Measurements from ENCODE around the gene KRTAP12-1.
A peak's percentile ranks its signal among the peaks of the same experiment; 100 is the strongest.

Gene KRTAP12-1

GRCh38 chr21:44710756-44711326, 28.9 kb upstream of the KRTAP12-1 start:
- DNase-seq: no peak

GRCh38 chr21:44710294-44710665, 28.3 kb upstream of the KRTAP12-1 start:
- DNase-seq: no peak

GRCh38 chr21:44709426-44710293, 27.7 kb upstream of the KRTAP12-1 start:
- peak; percentile 34 for DNase-seq

- no peak for DNase-seq
These were observed 27.0 kb upstream of the KRTAP12-1 start for GRCh38 chr21:44708866-44709425.

- DNase-seq: no peak
These were observed 26.4 kb upstream of the KRTAP12-1 start for GRCh38 chr21:44708213-44708865.

GRCh38 chr21:44706706-44707581, 25.0 kb upstream of the KRTAP12-1 start:
- DNase-seq: no peak

DNA sequence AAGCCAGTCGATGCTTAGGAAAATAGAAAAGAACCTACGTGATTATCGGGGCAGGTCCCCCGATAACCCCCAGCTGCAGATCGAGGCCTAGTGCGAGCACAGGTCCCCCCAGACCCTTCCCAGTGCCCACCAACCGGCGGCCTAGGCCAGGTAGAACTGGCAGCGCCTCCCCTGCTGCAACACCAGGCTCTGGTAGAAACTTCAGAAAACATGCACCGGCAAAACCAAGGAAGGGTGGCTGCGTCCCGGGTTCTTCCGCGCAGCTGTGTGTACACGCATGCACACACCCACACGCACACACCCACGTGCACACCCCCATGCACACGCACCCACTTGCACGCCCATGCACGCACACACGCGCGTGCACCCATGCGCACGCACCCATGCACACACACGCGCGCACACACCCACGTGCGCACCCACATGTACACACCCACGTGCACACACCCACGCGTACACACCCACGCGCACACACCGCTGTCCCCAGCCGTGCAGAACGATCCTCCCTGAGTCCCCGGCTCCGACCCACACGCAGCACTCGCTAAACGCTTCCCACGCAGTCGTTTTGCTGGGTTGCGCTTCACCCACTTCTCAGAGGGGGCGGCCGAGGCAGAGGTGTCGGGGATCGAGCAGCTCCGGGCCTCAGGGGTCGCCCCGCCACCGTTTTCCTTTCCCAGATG, 24.2 kb upstream of the KRTAP12-1 start:
- DNase-seq: no peak

DNA sequence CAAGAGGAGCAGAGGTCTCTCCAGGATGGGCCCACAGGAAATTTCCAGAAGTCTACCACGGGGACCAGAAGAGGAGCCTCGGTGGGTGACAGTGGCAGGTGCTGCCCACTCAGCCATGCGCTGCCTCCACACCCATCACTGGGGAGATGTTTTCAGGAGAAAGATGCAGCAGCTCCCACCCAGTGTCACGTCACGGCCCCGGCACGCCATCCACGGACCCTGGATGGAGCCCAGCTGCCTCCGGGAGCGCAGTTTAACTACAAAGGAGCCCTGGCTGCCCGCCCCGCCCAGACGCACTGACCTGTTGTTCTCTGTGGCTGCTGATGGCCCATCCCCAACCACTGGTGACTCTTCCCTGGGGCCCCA, 22.7 kb upstream of the KRTAP12-1 start:
- no peak for DNase-seq

DNA sequence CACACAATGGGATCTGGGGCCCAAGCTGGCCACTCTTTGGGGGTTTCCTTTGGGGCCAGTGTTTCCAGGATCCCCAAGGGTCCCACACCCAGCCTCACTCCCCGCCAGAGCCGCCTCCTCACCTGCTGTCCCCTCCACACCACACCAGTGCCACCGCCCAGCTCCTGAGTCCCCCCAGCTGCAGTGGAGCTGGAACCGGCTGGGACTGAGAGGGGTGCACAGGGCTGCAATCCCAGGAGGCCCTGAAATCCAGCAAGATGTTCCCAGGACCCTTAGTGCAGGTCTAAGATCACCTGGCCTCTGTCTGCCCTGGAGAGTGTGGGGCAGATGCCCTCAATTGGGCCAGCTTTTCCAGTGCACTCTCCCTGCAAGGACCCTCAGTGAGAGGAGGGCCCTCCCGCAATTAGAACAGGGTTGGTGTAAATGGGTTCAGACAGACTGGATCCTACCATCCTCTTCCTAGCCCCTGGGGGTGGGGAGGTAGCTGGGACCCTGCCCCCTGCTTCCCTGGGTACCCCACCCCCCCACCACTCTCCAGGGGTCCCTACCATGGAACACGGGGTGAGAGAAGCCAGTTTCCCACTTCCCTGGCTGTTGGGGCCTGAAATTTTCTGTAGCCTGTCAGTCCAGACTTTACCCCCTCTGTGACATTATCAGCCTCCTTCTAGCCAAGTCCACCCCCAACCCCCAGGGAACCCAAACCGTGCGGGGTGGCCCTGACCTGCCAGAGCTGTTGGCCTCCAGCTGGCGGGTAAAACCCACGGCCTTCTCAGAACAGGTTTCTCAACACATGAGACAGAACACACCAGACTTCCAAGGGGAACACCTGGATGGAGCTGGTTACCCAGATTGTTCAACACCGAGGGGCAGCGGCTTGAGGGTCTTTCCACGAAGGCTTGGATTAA, 22.0 kb upstream of the KRTAP12-1 start:
- no peak for DNase-seq

- DNase-seq: no peak
These were observed 21.2 kb upstream of the KRTAP12-1 start for GRCh38 chr21:44702973-44703730.

- DNase-seq: no peak
These were observed 20.4 kb upstream of the KRTAP12-1 start for GRCh38 chr21:44702111-44702972.

DNA sequence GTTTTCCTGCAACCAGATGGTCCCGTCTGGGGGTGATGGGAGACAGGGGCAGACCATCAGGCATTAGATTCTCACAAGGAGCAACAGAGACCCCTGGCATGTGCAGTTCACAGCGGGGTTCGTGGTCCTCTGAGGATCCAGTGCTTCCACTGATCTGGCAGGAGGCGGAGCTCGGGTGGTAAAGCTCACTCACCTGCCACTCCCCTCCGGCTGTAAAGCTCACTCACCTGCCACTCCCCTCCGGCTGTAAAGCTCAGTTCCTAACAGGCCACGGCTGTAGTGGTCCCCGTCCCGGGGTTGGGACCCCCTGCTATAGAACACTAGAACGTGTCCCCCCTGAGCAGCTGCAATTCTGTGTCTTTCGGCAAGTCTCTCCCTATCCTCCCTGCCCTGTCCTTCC, 19.6 kb upstream of the KRTAP12-1 start:
- DNase-seq: no peak

DNA sequence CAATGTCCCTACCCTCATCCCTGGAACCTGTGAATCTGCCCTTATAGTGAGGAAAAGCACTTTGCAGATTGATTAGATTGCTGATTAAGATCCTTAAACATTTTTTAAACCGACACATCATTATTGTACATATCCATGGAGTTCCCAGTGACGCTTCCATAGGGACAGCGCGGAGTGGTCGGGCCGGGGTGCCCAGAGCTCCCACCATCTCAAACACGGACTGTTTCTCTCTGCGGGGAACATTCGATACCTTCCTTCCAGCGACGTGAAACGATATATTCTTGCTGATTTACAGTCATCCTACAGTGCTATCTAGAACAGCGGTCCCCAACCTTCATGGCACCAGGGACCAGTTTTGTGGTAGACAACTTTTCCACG, 19.0 kb upstream of the KRTAP12-1 start:
- DNase-seq: no peak

- no peak for DNase-seq
These were observed 18.4 kb upstream of the KRTAP12-1 start for GRCh38 chr21:44700101-44701022.

- no peak for DNase-seq
These were observed 17.6 kb upstream of the KRTAP12-1 start for GRCh38 chr21:44699502-44700001.

DNA sequence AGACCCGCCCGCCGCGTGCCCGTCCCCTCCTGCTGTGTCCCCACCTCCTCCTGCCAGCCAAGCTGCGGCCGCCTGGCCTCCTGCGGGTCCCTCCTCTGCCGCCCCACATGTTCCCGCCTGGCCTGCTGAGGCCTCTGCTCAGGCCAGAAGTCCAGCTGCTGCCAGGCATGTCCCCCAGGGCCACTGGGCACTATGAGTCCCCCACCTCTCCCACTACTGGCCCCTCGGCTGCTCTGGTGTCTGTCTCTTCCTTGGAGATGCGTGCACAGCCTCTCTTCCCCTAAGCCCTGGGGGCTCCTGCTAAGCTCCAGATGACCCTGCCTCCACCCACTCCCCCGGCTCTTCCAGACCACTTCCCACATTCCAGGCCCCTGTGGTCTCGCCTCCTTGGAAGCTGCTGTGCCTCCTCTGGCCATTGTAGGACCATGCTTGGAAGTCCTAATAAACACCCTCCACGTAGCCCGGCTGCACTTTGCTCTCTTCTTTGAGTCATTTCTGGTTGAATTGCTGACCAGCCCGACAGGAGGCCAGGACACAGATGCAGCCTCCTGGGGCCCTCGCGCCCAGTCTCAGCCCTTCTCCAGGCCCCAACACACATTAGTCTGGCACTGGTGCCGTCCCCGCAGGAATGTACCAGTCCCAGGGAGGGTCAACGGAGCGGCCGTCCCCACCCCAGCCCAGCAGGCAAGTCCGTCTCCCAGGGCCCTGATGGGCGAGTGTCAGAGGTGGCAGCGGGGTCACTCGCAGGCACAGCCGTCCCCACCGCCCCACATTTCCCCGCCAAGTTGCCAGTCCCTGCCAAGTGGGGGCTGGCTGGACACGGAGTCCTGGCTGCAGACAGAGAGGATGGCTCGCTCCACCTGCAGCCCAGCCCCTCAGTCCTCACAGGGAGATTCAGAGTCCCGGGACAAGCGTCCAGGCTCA, 16.1 kb upstream of the KRTAP12-1 start:
- no peak for DNase-seq

Data from stimulated activated CD4-positive, alpha-beta T cell treated with anti-CD3 and anti-CD28 coated beads, Interleukin-15, amount 100 ng/mL, for 24 hours (primary cell).